H1 (cell line): ENCODE results near the gene TEAD4. TPM values are rescaled to one million over a fixed set of nuclear protein-coding genes. Genes with fewer than 3 reads are reported as not detected.

Source experiments
- CBX5 ChIP-seq: fragments of 300-800, 300-1000 bp; sonication (generic); IDR thresholded peaks from 2 replicates; pipeline ENCODE4 v1.7.1; 2016; ENCODE audit warnings: antibody characterized with exemption, low read length, low read depth
- CHD7 ChIP-seq: fragments of 300-600 bp; sonication (generic); IDR thresholded peaks from 2 replicates; pipeline ENCODE4 v1.7.1; 2012; ENCODE audit warnings: low read length, moderate library complexity, mild to moderate bottlenecking, inconsistent platforms; ENCODE audit not compliant: insufficient replicate concordance
- MAX ChIP-seq: IDR thresholded peaks from 2 replicates; pipeline ENCODE4 v1.6.1; 2012; ENCODE audit warnings: inconsistent platforms
- NANOG ChIP-seq: IDR thresholded peaks from 2 replicates; pipeline ENCODE4 v1.6.1; 2011; ENCODE audit warnings: low read length, low read depth, mild to moderate bottlenecking, inconsistent platforms; ENCODE audit not compliant: insufficient read depth, poor library complexity, severe bottlenecking
- RAD21 ChIP-seq, 2 experiments: IDR thresholded peaks in 1 of 2; conservative IDR thresholded peaks in 1 of 2; 2 replicates each; pipeline ENCODE4 v1.6.1; 2011; ENCODE audit warnings: low read depth in 2 of 2, low read length in 2 of 2, improper control_type of control experiment in 1 of 2, inconsistent platforms in 1 of 2, mild to moderate bottlenecking in 1 of 2, moderate library complexity in 1 of 2
- RXRA ChIP-seq: IDR thresholded peaks from 2 replicates; pipeline ENCODE4 v1.6.1; 2011; ENCODE audit warnings: low read depth, mild to moderate bottlenecking, low read length, moderate library complexity; ENCODE audit not compliant: insufficient read depth
- TAF7 ChIP-seq: optimal IDR thresholded peaks from 2 replicates; pipeline ENCODE3; 2011; ENCODE audit warnings: low read depth, mild to moderate bottlenecking, inconsistent platforms, low read length, moderate library complexity, borderline replicate concordance
- TBP ChIP-seq: IDR thresholded peaks from 2 replicates; pipeline ENCODE4 v1.6.1; 2011; ENCODE audit warnings: low read depth, low read length, improper control_type of control experiment
- TCF12 ChIP-seq: IDR thresholded peaks from 2 replicates; pipeline ENCODE4 v1.6.1; 2011; ENCODE audit warnings: low read depth, mild to moderate bottlenecking, low read length
- YY1 ChIP-seq: IDR thresholded peaks from 2 replicates; pipeline ENCODE4 v1.6.1; 2011; ENCODE audit warnings: low read depth, mild to moderate bottlenecking, low read length
- ZNF274 ChIP-seq: IDR thresholded peaks from 2 replicates; pipeline ENCODE4 v1.7.0; 2012; ENCODE audit warnings: low read length, borderline replicate concordance; ENCODE audit errors: extremely low read depth
- polyA plus RNA-seq, 7 experiments: library from polyadenylated mRNA; depleted of rRNA in 3 of 7; stranded (reverse) in 5 of 7; unstranded in 2 of 7; fragments of >200 nt in 5 of 7; fragments of 200-250 nt in 2 of 7; gene quantifications; 1 replicate in 5 of 7; 2 replicates in 1 of 7; 4 replicates in 1 of 7; pipeline versions ENCODE4 v1.2.1 to v1.2.3, GENCODE V29; 2011 to 2013; ENCODE audit warnings: missing spikeins in 2 of 7, mixed read lengths in 2 of 7
- total RNA-seq: library from RNA; stranded (reverse); fragmentation: NEBNext Ultra II Directional; extraction: Animal tissue kit (Norgen Biotek cat#: 25700); gene quantifications from 2 replicates; pipeline ENCODE4 v1.2.1, GENCODE V29; 2021

The TEAD4 gene
- total and polyA plus RNA-seq, 2 of the 8 experiments (the other 6 are each of a cell fraction or from before 2014, with no cell fraction given), result 56.7 to 116 TPM

GRCh38 chr12:3084742-3085141 is 125.5 kb downstream of the TEAD4 start (continued):
- no peak for TF ChIP-seq CHD7
- TF ChIP-seq RXRA, result no peak
- no peak for TF ChIP-seq ZNF274
- TF ChIP-seq RAD21 (IDR thresholded peaks at IDR 0.05 in 1 of 2, conservative IDR thresholded peaks at IDR 0.05 in 1 of 2; ENCODE audit: low read depth in 2 of 2, low read length in 2 of 2), result peak in 1 of 2 experiments; percentile 29; a peak in 1 of 4 replicates
- 0 out of 2 replicates have a peak, but pooled peaks have one; percentile 27 for TF ChIP-seq TCF12
- peak; percentile 53; the same call in 1 of the 2 replicates for TF ChIP-seq MAX
- TF ChIP-seq NANOG, result no peak
- peak; percentile 87 for TF ChIP-seq TBP
- TF ChIP-seq TAF7, result no peak
- TF ChIP-seq CBX5, result no peak
- TF ChIP-seq YY1, result peak; percentile 79
